Mammary epithelial cell (primary cell): ENCODE data around the gene SASH3.

Experiments used
- CTCF ChIP-seq, 2 donors: IDR thresholded peaks in 1 of 2; conservative IDR thresholded peaks in 1 of 2; 2 replicates each; pipeline ENCODE4 v1.5.1; 2011 to 2012; ENCODE audit warnings: inconsistent platforms in 2 of 2, low read length in 2 of 2, mild to moderate bottlenecking in 2 of 2, control low read depth in 1 of 2, low read depth in 1 of 2; ENCODE audit not compliant: insufficient read depth in 1 of 2; ENCODE audit errors: extremely low read depth in 1 of 2
- EZH2 ChIP-seq: IDR thresholded peaks from 2 replicates; pipeline ENCODE4 v1.6.1; 2012; ENCODE audit warnings: low read length, inconsistent platforms, borderline replicate concordance

- TF ChIP-seq CTCF (conservative IDR thresholded peaks at IDR 0.05 in 1 of 2, IDR thresholded peaks at IDR 0.05 in 1 of 2; ENCODE audit: extremely low read depth in 1 of 2, insufficient read depth in 1 of 2, low read depth in 1 of 2, low read length in 2 of 2) = no peak
- TF ChIP-seq EZH2 = no peak
Measured at GRCh38 chrX:129733335-129733734, 46.4 kb upstream of the SASH3 start.
